ENCODE results near the gene PEF1. TPM values are rescaled to one million over a fixed set of nuclear protein-coding genes. Genes with fewer than 3 reads are reported as not detected.

The PEF1 gene
- total and polyA plus RNA-seq, 2 experiments from 2014 or later, result 22.3 to 68.5 TPM

GRCh38 chr1:31615414-31615813, 29.3 kb downstream of the PEF1 start:
- TF ChIP-seq JUNB (IDR thresholded peaks at IDR 0.05; ENCODE audit: unreplicated experiment) (no peak), CTCF (conservative IDR thresholded peaks at IDR 0.05; ENCODE audit: low read depth in 2 of 2) (no peak), NANOG (IDR thresholded peaks at IDR 0.05; ENCODE audit: borderline replicate concordance) (no peak), ZNF462 (CRISPR knock-in tag; IDR thresholded peaks at IDR 0.05) (no peak), CREB1 (CRISPR knock-in tag; IDR thresholded peaks at IDR 0.05; ENCODE audit: low read depth) (no peak), STAT1 (IDR thresholded peaks at IDR 0.05; ENCODE audit: unreplicated experiment) (no peak), ZNF331 (CRISPR knock-in tag; IDR thresholded peaks at IDR 0.05; ENCODE audit: low read depth) (no peak), EZH2 (IDR thresholded peaks at IDR 0.05; ENCODE audit: low read depth, unreplicated experiment) (no peak), ETS1 (IDR thresholded peaks at IDR 0.05) (no peak), REST (IDR thresholded peaks at IDR 0.05; ENCODE audit: unreplicated experiment) (no peak), ZNF114 (CRISPR knock-in tag; IDR thresholded peaks at IDR 0.05) (no peak), EZH2phosphoT487 (IDR thresholded peaks at IDR 0.05; ENCODE audit: unreplicated experiment) (no peak), POLR2AphosphoS5 (IDR thresholded peaks at IDR 0.05; ENCODE audit: low read depth) (no peak)
- no peaks in the 10 kb centered on the region for H3K79me2 ChIP-seq (replicated peaks; ENCODE audit: insufficient read depth)
- Mint-ChIP-seq H3K27ac (no peak overlapping the region), H3K27me3 (ENCODE audit: insufficient read depth, low read depth, poor library complexity) (peaks cover 20% of the 10 kb centered on the region), H3K36me3 (ENCODE audit: low read depth) (no peaks in the 10 kb centered on the region), H3K9me3 (no peaks in the 10 kb centered on the region), H3K4me1 (peaks cover 9% of the 10 kb centered on the region), H3K4me3 (no peak overlapping the region)
- H3K4me1 ChIP-seq (ENCODE audit: insufficient read depth), result no peaks in the 10 kb centered on the region
- H4K20me1 ChIP-seq (replicated peaks; ENCODE audit: insufficient read depth), result no peaks in the 10 kb centered on the region
- H3K27me3 ChIP-seq (ENCODE audit: insufficient read depth), result peaks cover 25% of the 10 kb centered on the region
- ATAC-seq (no peak), DNase-seq (ENCODE audit: low spot score) (no peak)
- H3K36me3 ChIP-seq (ENCODE audit: insufficient read depth), result no peaks in the 10 kb centered on the region
- H3K9me2 ChIP-seq (ENCODE audit: insufficient read depth), result no peaks in the 10 kb centered on the region
- no peak overlapping the region for H2AFZ ChIP-seq
- no peak overlapping the region for H3K4me3 ChIP-seq
- no peak overlapping the region for H3K4me2 ChIP-seq
- no peaks in the 10 kb centered on the region for H3F3A ChIP-seq (replicated peaks; ENCODE audit: low read depth)
- H3K27ac ChIP-seq (ENCODE audit: low read depth), result no peak overlapping the region

Data from GM23338 (cell line).